CD4-positive, CD25-positive, alpha-beta regulatory T cell (primary cell): Measurements from ENCODE around the gene SLC38A10. TPM values are rescaled to one million over a fixed set of nuclear protein-coding genes. Genes with fewer than 3 reads are reported as not detected.

ENCODE experiments used
- polyA plus RNA-seq, 4 donors: library from polyadenylated mRNA; unstranded; fragments of 300-500 nt; fragmentation: Illumina TruSeq; gene quantifications; one replicate each; pipeline ENCODE4 v1.2.3, GENCODE V29; 2021
- total RNA-seq: library from RNA; stranded (reverse); gene quantifications from one replicate; pipeline ENCODE4 v1.2.3, GENCODE V29; 2022

SLC38A10 gene
- total and polyA plus RNA-seq, 5 donors from 2014 or later: 38.2 to 66.3 (median 50.1) TPM

Other genes starting within 250 kb of the SLC38A10 start
- gene PVALEF, start 129.8 kb downstream of the SLC38A10 start, total RNA-seq: not detected
- not detected for gene PVALEF, start 129.8 kb downstream of the SLC38A10 start, polyA plus RNA-seq
- not detected for gene AATK, start 129.1 kb downstream of the SLC38A10 start, total RNA-seq
- under 1 TPM in 3 of 4 donors, not detected in 1; 0.03 to 0.26 (median 0.16) TPM for gene AATK, start 129.1 kb downstream of the SLC38A10 start, polyA plus RNA-seq
- gene CEP131, start 72.3 kb downstream of the SLC38A10 start, total RNA-seq: 9.9 TPM
- 1 to 10 TPM; 1.4 to 2.2 (median 2.0) TPM for gene CEP131, start 72.3 kb downstream of the SLC38A10 start, polyA plus RNA-seq
- gene TEPSIN, start 56.3 kb downstream of the SLC38A10 start, total RNA-seq: 113 TPM
- 1 to 10 TPM; 2.1 to 6.3 (median 5.7) TPM for gene TEPSIN, start 56.3 kb downstream of the SLC38A10 start, polyA plus RNA-seq
- gene NDUFAF8, start 56.0 kb downstream of the SLC38A10 start, total RNA-seq: 34.8 TPM
- 10 to 100 TPM; 56.9 to 83.2 (median 78.6) TPM for gene NDUFAF8, start 56.0 kb downstream of the SLC38A10 start, polyA plus RNA-seq
- 0.54 TPM for gene BAHCC1, start 100.2 kb upstream of the SLC38A10 start, total RNA-seq
- not detected for gene BAHCC1, start 100.2 kb upstream of the SLC38A10 start, polyA plus RNA-seq
- 1,684 TPM for gene ACTG1, start 217.5 kb upstream of the SLC38A10 start, total RNA-seq
- gene ACTG1, start 217.5 kb upstream of the SLC38A10 start, polyA plus RNA-seq: 1,000 to 10,000 TPM; 1,881 to 2,724 (median 2,486) TPM
- 0.74 TPM for gene FSCN2, start 233.1 kb upstream of the SLC38A10 start, total RNA-seq
- gene FSCN2, start 233.1 kb upstream of the SLC38A10 start, polyA plus RNA-seq: under 1 TPM in 1 of 4 donors, not detected in 3; 0.17 TPM